Fibroblast of upper back skin (primary cell): ENCODE results near the gene DSCAML1.

Experiments
- DNase-seq: peaks from one replicate; pipeline ENCODE4 v3.0.0-alpha.2; 2013

DSCAML1 gene

GRCh38 chr11:117572129-117572528, 224.9 kb downstream of the DSCAML1 start:
- DNase-seq: no peak

- DNase-seq: no peak
These were observed 226.3 kb downstream of the DSCAML1 start for GRCh38 chr11:117570701-117571100.

- no peak for DNase-seq
These were observed 227.1 kb downstream of the DSCAML1 start for GRCh38 chr11:117569911-117570310.

GRCh38 chr11:117565709-117566108, 231.3 kb downstream of the DSCAML1 start:
- DNase-seq: no peak

- DNase-seq: no peak
These were observed 232.7 kb downstream of the DSCAML1 start for GRCh38 chr11:117564321-117564720.

- no peak for DNase-seq
These were observed 233.5 kb downstream of the DSCAML1 start for GRCh38 chr11:117563556-117563955.

- DNase-seq: no peak
These were observed 234.9 kb downstream of the DSCAML1 start for GRCh38 chr11:117562136-117562535.

- no peak for DNase-seq
These were observed 236.1 kb downstream of the DSCAML1 start for GRCh38 chr11:117560780-117561530.

GRCh38 chr11:117559698-117560097, 237.3 kb downstream of the DSCAML1 start:
- no peak for DNase-seq

GRCh38 chr11:117557361-117557760, 239.7 kb downstream of the DSCAML1 start:
- DNase-seq: no peak

GRCh38 chr11:117554601-117555333, 242.2 kb downstream of the DSCAML1 start:
- no peak for DNase-seq

- DNase-seq: no peak
These were observed 244.4 kb downstream of the DSCAML1 start for GRCh38 chr11:117552626-117553025.

- DNase-seq: no peak
These were observed 245.2 kb downstream of the DSCAML1 start for GRCh38 chr11:117551761-117552343.

GRCh38 chr11:117550466-117550865, 246.6 kb downstream of the DSCAML1 start:
- no peak for DNase-seq

- no peak for DNase-seq
These were observed 247.6 kb downstream of the DSCAML1 start for GRCh38 chr11:117549417-117549816.

- DNase-seq: no peak
These were observed 248.1 kb downstream of the DSCAML1 start for GRCh38 chr11:117548876-117549275.

- DNase-seq: no peak
These were observed 249.1 kb downstream of the DSCAML1 start for GRCh38 chr11:117547946-117548345.

- no peak for DNase-seq
These were observed 249.7 kb downstream of the DSCAML1 start for GRCh38 chr11:117547195-117547850.

- no peak for DNase-seq
These were observed 250.4 kb downstream of the DSCAML1 start for GRCh38 chr11:117546431-117547194.

GRCh38 chr11:117545706-117546105, 251.3 kb downstream of the DSCAML1 start:
- no peak for DNase-seq

GRCh38 chr11:117544130-117544800, 252.8 kb downstream of the DSCAML1 start:
- no peak for DNase-seq

- no peak for DNase-seq
These were observed 255.8 kb downstream of the DSCAML1 start for GRCh38 chr11:117541211-117541610.
